ENCODE results near the gene SUGCT. TPM values are rescaled to one million over a fixed set of nuclear protein-coding genes. Genes with fewer than 3 reads are reported as not detected.

The SUGCT gene
- total RNA-seq, 1 donor from 2014 or later: 7.1 TPM

- Mint-ChIP-seq H3K36me3 (no peaks in the 10 kb centered on the region), H3K4me3 (no peak overlapping the region), H3K4me1 (ENCODE audit: unreplicated experiment) (peaks cover 7% of the 10 kb centered on the region), H3K9me3 (no peaks in the 10 kb centered on the region), H3K27ac (no peak overlapping the region), H3K27me3 (no peaks in the 10 kb centered on the region)
- no peak for TF ChIP-seq CTCF (conservative IDR thresholded peaks at IDR 0.05)
- DNase-seq (ENCODE audit: extremely low spot score, unreplicated experiment): no peak
Observed at GRCh38 chr7:40582539-40582938, 447.7 kb downstream of the SUGCT start.

- Mint-ChIP-seq H3K4me1 (ENCODE audit: unreplicated experiment) (peaks cover 7% of the 10 kb centered on the region), H3K27me3 (no peaks in the 10 kb centered on the region), H3K4me3 (peak overlapping the region; percentile 7), H3K27ac (peak overlapping the region; percentile 18), H3K9me3 (no peaks in the 10 kb centered on the region), H3K36me3 (no peaks in the 10 kb centered on the region)
- no peak for DNase-seq (ENCODE audit: extremely low spot score, unreplicated experiment)
- no peak for TF ChIP-seq CTCF (conservative IDR thresholded peaks at IDR 0.05)
Observed at GRCh38 chr7:40583667-40584444, 449.1 kb downstream of the SUGCT start.

- DNase-seq (ENCODE audit: extremely low spot score, unreplicated experiment): no peak
- no peaks in the 10 kb centered on the region for H3K27me3 Mint-ChIP-seq
- TF ChIP-seq CTCF (conservative IDR thresholded peaks at IDR 0.05): no peak
- peaks cover 7% of the 10 kb centered on the region for H3K4me1 Mint-ChIP-seq (ENCODE audit: unreplicated experiment)
- no peaks in the 10 kb centered on the region for H3K36me3 Mint-ChIP-seq
- H3K4me3 Mint-ChIP-seq: no peak overlapping the region
- H3K27ac Mint-ChIP-seq: peak overlapping the region; percentile 52
- no peaks in the 10 kb centered on the region for H3K9me3 Mint-ChIP-seq
Observed at GRCh38 chr7:40584667-40585433, 450.0 kb downstream of the SUGCT start.

GRCh38 chr7:40586197-40586596, 451.4 kb downstream of the SUGCT start:
- Mint-ChIP-seq H3K27me3 (no peaks in the 10 kb centered on the region), H3K27ac (no peak overlapping the region), H3K4me1 (ENCODE audit: unreplicated experiment) (peaks cover 7% of the 10 kb centered on the region), H3K36me3 (no peaks in the 10 kb centered on the region), H3K4me3 (no peak overlapping the region), H3K9me3 (peaks cover 6% of the 10 kb centered on the region)
- DNase-seq (ENCODE audit: extremely low spot score, unreplicated experiment): no peak
- no peak for TF ChIP-seq CTCF (conservative IDR thresholded peaks at IDR 0.05)

GRCh38 chr7:40587419-40587818, 452.6 kb downstream of the SUGCT start:
- TF ChIP-seq CTCF (conservative IDR thresholded peaks at IDR 0.05): no peak
- no peak overlapping the region for H3K4me3 Mint-ChIP-seq
- no peak overlapping the region for H3K27ac Mint-ChIP-seq
- H3K9me3 Mint-ChIP-seq: peaks cover 7% of the 10 kb centered on the region
- DNase-seq (ENCODE audit: extremely low spot score, unreplicated experiment): no peak
- H3K27me3 Mint-ChIP-seq: no peaks in the 10 kb centered on the region
- peaks cover 7% of the 10 kb centered on the region for H3K4me1 Mint-ChIP-seq (ENCODE audit: unreplicated experiment)
- no peaks in the 10 kb centered on the region for H3K36me3 Mint-ChIP-seq

All from type B pancreatic cell (in vitro differentiated cells).